Loucy (cell line): Measurements from ENCODE around the gene FAM110C.

Source experiments
- H2AFZ ChIP-seq: fragments of 200-600 bp; sonication (generic); 2 replicates; pipeline ENCODE4 v1.6.0; 2016; ENCODE audit warnings: antibody characterized with exemption, mild to moderate bottlenecking, low read length, moderate library complexity
- H3F3A ChIP-seq: fragments of 200-600 bp; 2 replicates; pipeline ENCODE4 v1.6.0; 2016; ENCODE audit warnings: antibody characterized with exemption, low read depth, mild to moderate bottlenecking
- H3K27me3 ChIP-seq: fragments of 200-600 bp; sonication (generic); 2 replicates; pipeline ENCODE4 v1.6.1; 2014; ENCODE audit warnings: low read length, mild to moderate bottlenecking; ENCODE audit not compliant: insufficient read depth, poor library complexity, severe bottlenecking
- H3K36me3 ChIP-seq: fragments of 200-600 bp; sonication (generic); 2 replicates; pipeline ENCODE4 v1.6.1; 2016; ENCODE audit warnings: low read length; ENCODE audit not compliant: insufficient read depth
- H3K4me1 ChIP-seq: fragments of 200-600 bp; sonication (generic); 2 replicates; pipeline ENCODE4 v1.5.1; 2014; ENCODE audit warnings: low read length, mild to moderate bottlenecking; ENCODE audit not compliant: insufficient read depth, poor library complexity, severe bottlenecking
- H3K4me2 ChIP-seq: fragments of 200-600 bp; sonication (generic); 2 replicates; pipeline ENCODE4 v1.6.0; 2014; ENCODE audit warnings: antibody characterized with exemption, low read length, low read depth, mild to moderate bottlenecking; ENCODE audit not compliant: poor library complexity, severe bottlenecking
- H3K4me3 ChIP-seq: fragments of 200-600 bp; sonication (generic); 2 replicates; pipeline ENCODE4 v1.5.1; 2014; ENCODE audit warnings: low read length, mild to moderate bottlenecking, mixed read lengths; ENCODE audit not compliant: poor library complexity, severe bottlenecking
- H3K79me2 ChIP-seq: fragments of 200-600 bp; sonication (generic); 2 replicates; pipeline ENCODE4 v1.6.1; 2014; ENCODE audit warnings: low read length; ENCODE audit not compliant: insufficient read depth
- H3K9ac ChIP-seq: fragments of 200-600 bp; sonication (generic); 2 replicates; pipeline ENCODE4 v1.6.0; 2014; ENCODE audit warnings: mild to moderate bottlenecking, low read depth, low read length, moderate library complexity; ENCODE audit not compliant: poor library complexity, severe bottlenecking
- H3K9me2 ChIP-seq: fragments of 200-600 bp; sonication (generic); replicated peaks from 2 replicates; pipeline ENCODE4 v1.6.1; 2016; ENCODE audit warnings: low read depth, low read length, mixed read lengths
- H3K9me3 ChIP-seq: fragments of 200-600 bp; sonication (generic); 2 replicates; pipeline ENCODE4 v1.6.1; 2014; ENCODE audit warnings: mild to moderate bottlenecking, antibody characterized with exemption, low read length, low read depth; ENCODE audit not compliant: insufficient read depth
- H4K20me1 ChIP-seq: fragments of 200-600 bp; sonication (generic); 2 replicates; pipeline ENCODE4 v1.6.0; 2014; ENCODE audit warnings: antibody characterized with exemption, low read length, mild to moderate bottlenecking; ENCODE audit not compliant: insufficient read depth, poor library complexity, severe bottlenecking
- EZH2phosphoT487 ChIP-seq: fragments of 200-600 bp; IDR thresholded peaks from 2 replicates; pipeline ENCODE4 v1.6.1; 2018; ENCODE audit warnings: antibody characterized with exemption, mild to moderate bottlenecking, moderate library complexity, borderline replicate concordance
- TF ChIP-seq, protein P1 (sequence below): fragments of 200-600 bp; sonication (generic); conservative IDR thresholded peaks from 2 replicates; pipeline ENCODE4 v1.5.1; 2014; ENCODE audit warnings: mild to moderate bottlenecking, antibody characterized with exemption, low read length

FAM110C gene

DNA sequence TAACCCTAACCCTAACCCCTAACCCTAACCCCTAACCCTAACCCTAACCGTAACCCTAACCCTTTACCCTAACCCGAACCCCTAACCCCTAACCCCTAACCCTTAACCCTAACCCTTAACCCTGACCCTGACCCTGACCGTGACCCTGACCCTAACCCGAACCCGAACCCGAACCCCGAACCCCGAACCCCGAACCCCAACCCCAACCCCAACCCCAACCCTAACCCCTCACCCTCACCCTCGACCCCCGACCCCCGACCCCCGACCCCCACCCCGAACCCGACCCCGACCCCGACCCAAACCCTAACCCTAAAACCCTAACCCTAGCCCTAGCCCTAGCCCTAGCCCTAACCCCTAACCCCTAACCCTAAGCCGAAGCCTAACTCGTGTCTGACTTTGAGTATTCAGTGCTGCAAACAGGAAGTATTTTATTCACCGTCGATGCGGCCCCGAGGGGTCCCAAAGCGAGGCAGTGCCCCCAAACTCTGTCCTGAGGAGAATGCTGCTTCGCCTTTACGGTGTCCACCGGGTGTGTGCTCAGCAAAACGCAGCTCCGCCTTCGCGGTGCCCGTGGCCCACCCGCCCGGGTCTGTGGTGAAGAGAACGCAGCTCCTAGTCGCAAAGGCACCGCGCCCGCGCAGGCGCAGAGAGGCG, 36.0 kb downstream of the FAM110C start:
- H3K4me2 ChIP-seq = no peak overlapping the region
- no peaks in the 10 kb centered on the region for H3K36me3 ChIP-seq
- no peaks in the 10 kb centered on the region for H4K20me1 ChIP-seq
- no peaks in the 10 kb centered on the region for H3K27me3 ChIP-seq
- no peaks in the 10 kb centered on the region for H3K9me3 ChIP-seq
- no peak overlapping the region for H2AFZ ChIP-seq
- no peak overlapping the region for H3K4me3 ChIP-seq
- no peaks in the 10 kb centered on the region for H3K79me2 ChIP-seq
- no peak overlapping the region for H3K9ac ChIP-seq
- H3K9me2 ChIP-seq = no peaks in the 10 kb centered on the region
- H3K4me1 ChIP-seq = peaks cover 10% of the 10 kb centered on the region
- no peaks in the 10 kb centered on the region for H3F3A ChIP-seq
- TF ChIP-seq, protein P1, sequence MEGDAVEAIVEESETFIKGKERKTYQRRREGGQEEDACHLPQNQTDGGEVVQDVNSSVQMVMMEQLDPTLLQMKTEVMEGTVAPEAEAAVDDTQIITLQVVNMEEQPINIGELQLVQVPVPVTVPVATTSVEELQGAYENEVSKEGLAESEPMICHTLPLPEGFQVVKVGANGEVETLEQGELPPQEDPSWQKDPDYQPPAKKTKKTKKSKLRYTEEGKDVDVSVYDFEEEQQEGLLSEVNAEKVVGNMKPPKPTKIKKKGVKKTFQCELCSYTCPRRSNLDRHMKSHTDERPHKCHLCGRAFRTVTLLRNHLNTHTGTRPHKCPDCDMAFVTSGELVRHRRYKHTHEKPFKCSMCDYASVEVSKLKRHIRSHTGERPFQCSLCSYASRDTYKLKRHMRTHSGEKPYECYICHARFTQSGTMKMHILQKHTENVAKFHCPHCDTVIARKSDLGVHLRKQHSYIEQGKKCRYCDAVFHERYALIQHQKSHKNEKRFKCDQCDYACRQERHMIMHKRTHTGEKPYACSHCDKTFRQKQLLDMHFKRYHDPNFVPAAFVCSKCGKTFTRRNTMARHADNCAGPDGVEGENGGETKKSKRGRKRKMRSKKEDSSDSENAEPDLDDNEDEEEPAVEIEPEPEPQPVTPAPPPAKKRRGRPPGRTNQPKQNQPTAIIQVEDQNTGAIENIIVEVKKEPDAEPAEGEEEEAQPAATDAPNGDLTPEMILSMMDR = no peak
- TF ChIP-seq EZH2phosphoT487 = no peak
